D721Med (cell line): ENCODE measurements around the gene ZFHX2.

ENCODE experiments used
- DNase-seq: peaks from one replicate; pipeline ENCODE4 v3.0.0; 2011; ENCODE audit warnings: low spot score; ENCODE audit not compliant: insufficient read length
- FAIRE-seq: peaks from 2 replicates; lab custom pipeline; 2011; peaks lifted over from hg19 to GRCh38; lab: Jason Lieb, UNC
- TF ChIP-seq, protein P1 (sequence below): IDR thresholded peaks from 2 replicates; pipeline ENCODE4 v1.5.1; 2012; ENCODE audit warnings: mild to moderate bottlenecking, control low read depth; ENCODE audit not compliant: insufficient read depth; ENCODE audit errors: missing control alignments

Gene ZFHX2

DNA sequence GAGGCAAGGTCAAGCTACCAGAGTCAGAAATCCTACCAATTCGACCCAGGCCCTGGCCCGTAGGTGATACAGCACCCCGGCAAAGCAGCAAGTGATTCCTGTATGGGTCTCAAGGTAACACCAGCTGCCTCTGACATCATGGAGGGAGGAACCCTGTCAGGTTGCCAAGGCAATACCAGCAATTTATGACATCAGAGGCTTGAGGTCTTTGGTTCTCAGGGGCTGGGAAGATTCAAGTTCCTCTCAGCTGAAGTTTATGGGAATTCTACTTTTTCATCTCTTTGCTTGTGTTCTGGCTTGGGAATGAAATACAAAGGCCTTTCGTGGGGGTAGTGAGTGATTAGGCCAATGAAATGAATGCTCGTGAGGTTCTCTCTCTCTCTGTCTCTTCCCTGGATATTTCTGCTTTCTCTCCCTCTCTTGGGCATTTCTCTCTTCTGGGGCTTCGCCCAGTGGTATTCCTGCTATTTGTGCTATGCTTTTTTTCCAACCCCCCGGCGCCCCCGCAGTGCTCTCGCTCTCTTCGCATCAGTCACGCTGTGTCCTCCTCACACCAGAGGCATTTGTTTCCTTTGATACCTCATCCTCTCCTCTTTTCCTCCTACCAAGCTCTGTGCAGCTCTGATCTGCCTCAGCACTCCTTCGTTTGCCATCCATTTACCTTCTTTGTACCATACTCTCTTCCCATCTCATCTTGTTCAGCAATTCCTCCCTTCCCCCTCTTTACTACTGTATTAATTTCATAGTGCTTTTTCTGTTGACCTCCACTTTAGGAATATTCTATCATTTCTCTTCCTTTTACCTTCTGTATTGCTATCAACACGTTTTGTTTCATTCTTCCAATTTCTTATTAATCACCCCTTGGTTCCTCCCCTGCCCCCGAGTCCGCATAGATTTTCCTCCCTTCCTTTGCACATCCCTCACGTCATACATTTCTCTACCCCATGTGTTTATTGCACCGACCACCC lies 2.9 kb downstream of the ZFHX2 start:
- FAIRE-seq (no peak), DNase-seq (no peak)
- TF ChIP-seq, protein P1, sequence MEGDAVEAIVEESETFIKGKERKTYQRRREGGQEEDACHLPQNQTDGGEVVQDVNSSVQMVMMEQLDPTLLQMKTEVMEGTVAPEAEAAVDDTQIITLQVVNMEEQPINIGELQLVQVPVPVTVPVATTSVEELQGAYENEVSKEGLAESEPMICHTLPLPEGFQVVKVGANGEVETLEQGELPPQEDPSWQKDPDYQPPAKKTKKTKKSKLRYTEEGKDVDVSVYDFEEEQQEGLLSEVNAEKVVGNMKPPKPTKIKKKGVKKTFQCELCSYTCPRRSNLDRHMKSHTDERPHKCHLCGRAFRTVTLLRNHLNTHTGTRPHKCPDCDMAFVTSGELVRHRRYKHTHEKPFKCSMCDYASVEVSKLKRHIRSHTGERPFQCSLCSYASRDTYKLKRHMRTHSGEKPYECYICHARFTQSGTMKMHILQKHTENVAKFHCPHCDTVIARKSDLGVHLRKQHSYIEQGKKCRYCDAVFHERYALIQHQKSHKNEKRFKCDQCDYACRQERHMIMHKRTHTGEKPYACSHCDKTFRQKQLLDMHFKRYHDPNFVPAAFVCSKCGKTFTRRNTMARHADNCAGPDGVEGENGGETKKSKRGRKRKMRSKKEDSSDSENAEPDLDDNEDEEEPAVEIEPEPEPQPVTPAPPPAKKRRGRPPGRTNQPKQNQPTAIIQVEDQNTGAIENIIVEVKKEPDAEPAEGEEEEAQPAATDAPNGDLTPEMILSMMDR, result no peak

DNA sequence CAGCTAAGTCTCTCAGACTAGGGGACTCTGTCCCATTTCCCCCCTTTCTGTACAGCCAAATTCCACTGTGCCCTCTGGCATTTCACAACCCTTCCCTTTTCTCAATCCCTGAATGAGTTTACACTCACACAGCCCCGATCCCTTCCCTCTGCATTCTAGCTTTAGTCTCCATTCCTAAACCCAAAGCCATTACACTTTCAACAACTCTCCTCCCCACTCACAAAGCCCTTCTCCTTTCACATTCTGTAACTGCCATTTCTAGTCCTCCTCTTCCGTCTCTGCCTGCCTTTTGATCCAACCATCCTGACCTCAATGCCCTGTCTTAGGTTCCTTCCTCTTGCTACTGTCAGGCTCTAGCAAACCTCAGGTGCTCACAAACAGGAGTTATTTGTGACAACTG lies 3.6 kb downstream of the ZFHX2 start:
- FAIRE-seq (no peak), DNase-seq (no peak)
- TF ChIP-seq, protein P1, result no peak

DNA sequence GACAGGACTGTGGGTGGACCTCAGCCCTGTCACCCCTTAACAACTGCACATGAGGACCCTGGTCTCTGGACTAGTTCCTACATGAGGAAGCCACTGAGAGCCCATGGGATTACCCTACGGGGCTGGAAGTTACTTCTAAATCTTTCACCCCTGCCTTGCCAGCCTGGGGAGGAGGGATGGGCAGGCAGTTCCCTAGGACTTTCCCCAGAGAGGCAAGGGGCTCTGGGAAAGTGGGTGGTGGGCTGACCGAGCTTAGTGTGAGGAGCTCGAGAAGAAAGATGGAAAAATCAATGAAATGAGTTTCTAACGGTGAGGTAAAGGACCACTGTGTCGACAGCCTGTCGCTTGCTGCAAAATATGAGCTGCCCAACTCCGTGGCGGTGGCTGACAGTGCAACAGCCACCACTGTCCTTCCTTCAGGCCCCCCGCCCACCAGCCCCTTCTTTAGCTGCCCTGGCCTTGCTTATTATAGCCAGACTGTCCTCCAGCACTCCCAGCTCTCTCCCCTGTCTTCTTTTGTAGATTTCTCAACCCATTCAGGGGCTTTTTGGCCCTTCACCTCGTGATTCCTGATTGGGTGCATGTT lies 5.0 kb downstream of the ZFHX2 start:
- TF ChIP-seq, protein P1, result no peak
- DNase-seq (no peak), FAIRE-seq (no peak)

DNA sequence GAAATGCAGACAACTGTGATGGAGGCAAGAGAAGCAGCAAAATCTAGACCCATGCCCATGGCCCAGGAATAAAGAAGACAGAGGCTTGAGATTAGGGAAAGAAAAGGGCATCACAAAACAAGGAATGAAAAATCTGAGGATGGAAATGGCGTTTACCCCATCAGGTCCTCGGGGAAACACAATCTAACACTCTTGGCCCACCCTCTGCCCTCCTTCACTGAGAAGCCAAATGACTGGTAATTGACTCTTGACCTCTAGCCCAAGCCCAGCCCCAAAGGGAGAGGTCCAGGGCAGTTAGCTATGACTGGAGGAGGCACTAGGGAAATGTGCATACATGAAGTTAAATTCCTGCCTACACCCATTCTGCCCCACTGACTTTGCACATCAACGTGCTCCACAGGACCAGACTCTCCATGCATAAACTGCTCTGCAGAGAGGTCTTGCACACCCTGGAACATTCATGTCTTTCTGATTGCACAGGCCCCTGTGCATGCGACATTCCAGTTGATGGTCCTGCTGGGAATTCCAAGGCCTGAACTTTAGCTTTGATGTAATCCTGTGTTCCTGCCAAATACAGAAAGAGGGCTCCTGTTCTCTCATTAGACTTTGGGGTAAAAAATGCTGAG lies 5.7 kb downstream of the ZFHX2 start:
- FAIRE-seq, result no peak

DNA sequence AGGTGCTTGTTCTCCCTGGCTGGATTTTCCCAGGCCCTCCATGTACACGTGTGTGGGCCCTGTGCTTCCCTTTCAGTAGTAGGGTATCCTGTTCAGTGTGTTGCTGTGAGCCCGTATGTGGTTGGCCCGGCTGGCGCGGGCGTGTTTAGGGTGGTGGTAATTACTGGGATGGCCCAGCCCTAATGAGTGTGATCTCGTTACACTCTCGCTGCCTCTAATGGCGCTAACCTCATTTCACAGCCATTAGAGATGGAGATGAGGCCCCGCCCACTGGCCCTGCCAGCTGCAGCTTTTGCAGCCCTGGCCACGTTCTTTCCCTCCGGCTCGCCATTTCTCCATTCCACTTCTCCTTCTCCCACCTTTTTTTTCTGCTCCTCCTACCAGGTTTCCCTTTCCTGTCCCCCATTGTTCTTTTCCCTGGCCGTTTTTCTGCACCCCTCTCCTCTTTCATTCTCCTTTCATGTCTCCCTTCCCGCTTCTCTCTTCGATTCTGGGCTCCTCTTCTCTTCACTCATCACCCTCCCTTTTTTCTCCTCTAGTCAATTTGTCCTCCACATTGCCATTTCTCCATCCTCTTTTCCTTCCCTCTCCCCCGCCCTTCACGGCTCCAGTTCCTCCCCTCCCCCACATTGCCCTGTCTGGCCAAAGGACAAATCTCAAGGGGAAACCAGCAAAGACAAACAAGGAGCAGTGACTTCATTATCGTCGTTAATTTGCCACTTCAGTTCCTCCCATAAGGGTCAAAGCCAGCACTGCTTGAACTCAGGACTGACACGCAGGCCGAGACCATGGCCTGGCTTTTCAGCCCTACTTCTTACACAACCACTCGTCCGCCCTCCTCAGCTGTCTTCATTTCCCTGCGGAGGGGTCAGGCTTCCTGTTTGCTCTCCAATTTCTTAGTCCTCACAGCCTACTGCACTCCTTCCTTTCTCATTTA lies 6.8 kb downstream of the ZFHX2 start:
- FAIRE-seq (no peak), DNase-seq (no peak)
- TF ChIP-seq, protein P1, result no peak

More for the DNA sequence above, 5.7 kb downstream of the ZFHX2 start:
- TF ChIP-seq, protein P1, result no peak
- no peak for DNase-seq

DNA sequence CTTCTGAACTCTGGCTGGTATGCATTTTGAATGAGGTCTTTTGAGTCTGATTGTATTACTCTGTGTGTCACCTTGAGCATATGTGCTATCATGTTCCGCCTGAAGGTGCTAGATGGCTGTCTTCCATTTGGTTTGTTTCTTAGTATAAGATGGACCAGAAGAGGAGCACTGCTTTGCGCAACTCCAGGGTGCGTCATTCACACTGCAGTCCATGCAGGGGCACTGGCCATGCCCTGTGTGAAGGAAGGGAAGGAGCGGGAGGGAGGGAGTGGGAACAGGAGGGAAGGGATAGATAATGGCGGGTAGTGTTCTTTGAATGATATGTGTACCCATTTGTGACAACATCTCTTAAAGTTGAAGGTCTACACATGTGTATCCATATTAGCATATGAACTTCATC lies 8.2 kb downstream of the ZFHX2 start:
- TF ChIP-seq, protein P1, result no peak
- FAIRE-seq, result no peak
- DNase-seq, result no peak
